ENCODE measurements around the gene ARHGAP21.

- no peak for TF ChIP-seq CTCF (IDR thresholded peaks at IDR 0.05)
- no peak for TF ChIP-seq ZFP36 (IDR thresholded peaks at IDR 0.05; ENCODE audit: borderline replicate concordance, partially characterized antibody)
- no peak for TF ChIP-seq POLR2AphosphoS2 (conservative IDR thresholded peaks at IDR 0.05; ENCODE audit: low read length)
- TF ChIP-seq POLR2A (IDR thresholded peaks at IDR 0.05; ENCODE audit: low read length): no peak
Measured at GRCh38 chr10:24737001-24737400, 13.3 kb upstream of the ARHGAP21 start.

Data from A549 (cell line).